H9 (cell line): ENCODE measurements around the gene CEP131. TPM values are rescaled to one million over a fixed set of nuclear protein-coding genes. Genes with fewer than 3 reads are reported as not detected.

Experiments used
- DNase-seq: peaks from one replicate; pipeline ENCODE4 v3.0.0-alpha.2; 2017
- H2AFZ ChIP-seq: one replicate; pipeline ENCODE4 v1.6.1; 2013; ENCODE audit warnings: mild to moderate bottlenecking, low read length, control low read depth, moderate library complexity
- H2AK5ac ChIP-seq: 2 replicates; pipeline ENCODE4 v1.6.1; 2013; ENCODE audit warnings: low read length, control low read depth, mixed read lengths; ENCODE audit not compliant: insufficient read length
- H2BK120ac ChIP-seq: one replicate; pipeline ENCODE4 v1.6.1; 2013; ENCODE audit warnings: low read depth, mild to moderate bottlenecking, low read length, control low read depth, inconsistent platforms; ENCODE audit not compliant: poor library complexity, severe bottlenecking
- H2BK12ac ChIP-seq: 2 replicates; pipeline ENCODE4 v1.6.1; 2013; ENCODE audit warnings: low read length, control low read depth, mixed read lengths, low read depth; ENCODE audit not compliant: insufficient read length
- H2BK15ac ChIP-seq: 2 replicates; pipeline ENCODE4 v1.6.1; 2013; ENCODE audit warnings: low read depth, low read length, control low read depth
- H2BK20ac ChIP-seq: one replicate; pipeline ENCODE4 v1.6.1; 2013; ENCODE audit warnings: low read depth, mild to moderate bottlenecking, low read length, control low read depth, inconsistent platforms; ENCODE audit not compliant: poor library complexity, severe bottlenecking
- H2BK5ac ChIP-seq: 2 replicates; pipeline ENCODE4 v1.6.1; 2013; ENCODE audit warnings: low read length, control low read depth, mixed read lengths; ENCODE audit not compliant: insufficient read length
- H3K14ac ChIP-seq: 2 replicates; pipeline ENCODE4 v1.6.1; 2013; ENCODE audit warnings: low read length, control low read depth; ENCODE audit not compliant: insufficient read depth
- H3K18ac ChIP-seq: 2 replicates; pipeline ENCODE4 v1.6.1; 2013; ENCODE audit warnings: low read depth, mild to moderate bottlenecking, mixed read lengths, low read length, control low read depth; ENCODE audit not compliant: insufficient read length
- H3K23ac ChIP-seq: 2 replicates; pipeline ENCODE4 v1.6.1; 2013; ENCODE audit warnings: low read length, control low read depth, mixed read lengths, low read depth; ENCODE audit not compliant: insufficient read length
- H3K23me2 ChIP-seq: 2 replicates; pipeline ENCODE4 v1.6.1; 2013; ENCODE audit warnings: low read depth, mild to moderate bottlenecking, mixed read lengths, low read length, control low read depth; ENCODE audit not compliant: insufficient read length, poor library complexity, severe bottlenecking
- H3K27ac ChIP-seq: 2 replicates; pipeline ENCODE4 v1.5.1; 2013; ENCODE audit warnings: low read length, control low read depth, mixed read lengths, low read depth; ENCODE audit not compliant: insufficient read length
- H3K27me3 ChIP-seq: 2 replicates; pipeline ENCODE4 v1.6.1; 2013; ENCODE audit warnings: low read length, control low read depth, inconsistent platforms; ENCODE audit not compliant: insufficient read depth
- H3K4ac ChIP-seq: 2 replicates; pipeline ENCODE4 v1.6.1; 2013; ENCODE audit warnings: low read depth, mild to moderate bottlenecking, control low read depth, inconsistent platforms, low read length, moderate library complexity
- H3K4me1 ChIP-seq: 2 replicates; pipeline ENCODE4 v1.6.1; 2013; ENCODE audit warnings: low read length, control low read depth, inconsistent platforms; ENCODE audit not compliant: insufficient read depth
- H3K4me2 ChIP-seq: 2 replicates; pipeline ENCODE4 v1.6.1; 2013; ENCODE audit warnings: low read length, control low read depth, mixed read lengths; ENCODE audit not compliant: insufficient read length, insufficient read depth
- H3K56ac ChIP-seq: 2 replicates; pipeline ENCODE4 v1.6.1; 2013; ENCODE audit warnings: low read depth, mild to moderate bottlenecking, mixed read lengths, low read length, control low read depth; ENCODE audit not compliant: insufficient read length
- H3K79me1 ChIP-seq: 2 replicates; pipeline ENCODE4 v1.6.1; 2013; ENCODE audit warnings: low read depth, mild to moderate bottlenecking, moderate library complexity, low read length, control low read depth, inconsistent platforms; ENCODE audit not compliant: insufficient read depth, poor library complexity, severe bottlenecking
- H3K79me2 ChIP-seq: 2 replicates; pipeline ENCODE4 v1.6.1; 2013; ENCODE audit warnings: low read length, control low read depth, inconsistent platforms; ENCODE audit not compliant: insufficient read depth
- H3K9ac ChIP-seq: 2 replicates; pipeline ENCODE4 v1.6.1; 2013; ENCODE audit warnings: low read length, control low read depth, mixed read lengths; ENCODE audit not compliant: insufficient read length; ENCODE audit errors: extremely low read depth
- H3K9me3 ChIP-seq: one replicate; pipeline ENCODE4 v1.6.1; 2013; ENCODE audit warnings: low read depth, low read length, inconsistent platforms; ENCODE audit not compliant: control insufficient read depth
- H3T11ph ChIP-seq: one replicate; pipeline ENCODE4 v1.6.1; 2013; ENCODE audit warnings: mild to moderate bottlenecking, low read length, control low read depth, inconsistent platforms
- H4K20me1 ChIP-seq: one replicate; pipeline ENCODE4 v1.6.1; 2013; ENCODE audit not compliant: control insufficient read depth, insufficient read length, insufficient read depth
- H4K5ac ChIP-seq: 2 replicates; pipeline ENCODE4 v1.6.1; 2013; ENCODE audit warnings: low read depth, mild to moderate bottlenecking, mixed read lengths, low read length, control low read depth; ENCODE audit not compliant: insufficient read length
- H4K8ac ChIP-seq: replicated peaks from 2 replicates; pipeline ENCODE4 v1.6.1; 2013; ENCODE audit warnings: low read length, control low read depth, mixed read lengths, low read depth; ENCODE audit not compliant: insufficient read length
- H4K91ac ChIP-seq: 2 replicates; pipeline ENCODE4 v1.6.1; 2013; ENCODE audit warnings: low read depth, mild to moderate bottlenecking, moderate library complexity, mixed read lengths, low read length, control low read depth; ENCODE audit not compliant: insufficient read length
- H3K27ac Mint-ChIP-seq, 3 experiments: 2 replicates in 2 of 3; 3 replicates in 1 of 3; pipeline ENCODE4 v1.8.0; 2020 to 2021; ENCODE audit warnings: mixed read lengths in 3 of 3, mild to moderate bottlenecking in 1 of 3, moderate library complexity in 1 of 3
- H3K27me3 Mint-ChIP-seq: 2 replicates; pipeline ENCODE4 v1.8.0; 2021; ENCODE audit warnings: low read depth, mild to moderate bottlenecking, moderate library complexity, mixed read lengths
- H3K36me3 Mint-ChIP-seq, 3 experiments: 2 replicates in 2 of 3; 3 replicates in 1 of 3; pipeline ENCODE4 v1.8.0; 2020 to 2021; ENCODE audit warnings: low read depth in 3 of 3, mixed read lengths in 3 of 3; ENCODE audit not compliant: insufficient read depth in 1 of 3
- H3K4me1 Mint-ChIP-seq, 2 experiments: 2 replicates each; pipeline ENCODE4 v1.8.0; 2020; ENCODE audit warnings: mixed read lengths in 2 of 2
- H3K4me3 Mint-ChIP-seq, 2 experiments: 2 replicates in 1 of 2; 3 replicates in 1 of 2; pipeline ENCODE4 v1.8.0; 2020 to 2021; ENCODE audit warnings: mild to moderate bottlenecking in 2 of 2, mixed read lengths in 2 of 2, moderate library complexity in 1 of 2
- H3K9me3 Mint-ChIP-seq, 2 experiments: 2 replicates in 1 of 2; 3 replicates in 1 of 2; pipeline ENCODE4 v1.8.0; 2020; ENCODE audit warnings: mild to moderate bottlenecking in 2 of 2, mixed read lengths in 2 of 2, moderate library complexity in 1 of 2
- CTCF ChIP-seq: fragments of 200-600 bp; sonication (generic); conservative IDR thresholded peaks from 3 replicates; pipeline ENCODE4 v1.8.0; 2021; ENCODE audit warnings: antibody characterized with exemption, mild to moderate bottlenecking
- WGBS: extraction: QIAGEN DNeasy Blood & Tissue Kit; methylation state at CpG from one replicate; pipeline ENCODE4 v1.1.7; 2013; ENCODE audit warnings: missing lambda C conversion rate, low lambda C conversion rate, mixed read lengths; ENCODE audit not compliant: insufficient read length; ENCODE audit errors: extremely low coverage; 5-methylcytosine and 5-hydroxymethylcytosine counted together
- total RNA-seq: library from RNA; stranded (reverse); gene quantifications from 2 replicates; pipeline ENCODE4 v1.2.1, GENCODE V29; 2021

CEP131 gene
- total RNA-seq, 1 experiment from 2014 or later, result 16.3 TPM

GRCh38 chr17:81242421-81243332 is 19.9 kb upstream of the CEP131 start:
- Histone ChIP-seq H4K5ac (no peak overlapping the region), H2BK15ac (no peak overlapping the region), H3K23me2 (peaks cover 12% of the 10 kb centered on the region), H3K4me2 (no peak overlapping the region), H3K9ac (no peak overlapping the region), H2BK120ac (no peak overlapping the region), H3K27ac (no peak overlapping the region), H3K56ac (no peak overlapping the region), H2BK5ac (no peak overlapping the region), H3K23ac (no peak overlapping the region), H3K14ac (peak overlapping the region; percentile 14; the same call in 1 of the 2 replicates), H3K79me1 (peaks cover 3% of the 10 kb centered on the region), H4K20me1 (peaks cover 3% of the 10 kb centered on the region), H4K91ac (no peak overlapping the region), H3T11ph (no peak overlapping the region), H4K8ac (no peak overlapping the region), H3K9me3 (no peaks in the 10 kb centered on the region), H2AFZ (no peak overlapping the region), H3K4ac (no peak overlapping the region), H2BK12ac (no peak overlapping the region), H3K79me2 (peaks cover 2% of the 10 kb centered on the region; the same call in 1 of the 2 replicates), H3K27me3 (no peaks in the 10 kb centered on the region), H3K4me1 (no peaks in the 10 kb centered on the region), H3K18ac (no peak overlapping the region), H2AK5ac (no peak overlapping the region), H2BK20ac (no peak overlapping the region)
- Mint-ChIP-seq H3K27ac (0 out of 7 replicates have a peak overlapping the region, but pooled peaks of 2 of the 3 experiments have one; percentile 13 to 54), H3K36me3 (peaks cover 2 to 15% (median 9%) of the 10 kb centered on the region in 3 experiments; a peak in 6 of 7 replicates), H3K9me3 (no peaks in the 10 kb centered on the region; a peak in 2 of 5 replicates), H3K4me3 (peak overlapping the region in 1 of 2 experiments; percentile 31; a peak in 1 of 5 replicates), H3K27me3 (peaks cover 3% of the 10 kb centered on the region), H3K4me1 (peaks cover 18 to 30% of the 10 kb centered on the region in 2 experiments)
- no peak for DNase-seq
- no peak for TF ChIP-seq CTCF
- WGBS, result no CpG with 5 or more reads among the region's 33 CpGs
